Vagina (tissue), 2 donors: ENCODE measurements around the gene AKR7A3.

Experiments
- POLR2AphosphoS5 ChIP-seq, 2 donors: sonication (generic); formaldehyde crosslinking; IDR thresholded peaks; one replicate each; pipeline ENCODE4 v1.9.0; 2017; ENCODE audit warnings: antibody characterized with exemption in 2 of 2, mild to moderate bottlenecking in 2 of 2, low read depth in 1 of 2; ENCODE audit not compliant: insufficient read depth in 1 of 2
- TF ChIP-seq, protein P1 (sequence below), 3 experiments: fragments of 450-650 bp in 2 of 3; fragments of 200-600 bp in 1 of 3; sonication (generic) in 1 of 3; IDR thresholded peaks; one replicate each; pipeline ENCODE4 v1.5.1; 2017 to 2019; ENCODE audit warnings: antibody characterized with exemption in 3 of 3, mild to moderate bottlenecking in 2 of 3, moderate library complexity in 2 of 3

DNA sequence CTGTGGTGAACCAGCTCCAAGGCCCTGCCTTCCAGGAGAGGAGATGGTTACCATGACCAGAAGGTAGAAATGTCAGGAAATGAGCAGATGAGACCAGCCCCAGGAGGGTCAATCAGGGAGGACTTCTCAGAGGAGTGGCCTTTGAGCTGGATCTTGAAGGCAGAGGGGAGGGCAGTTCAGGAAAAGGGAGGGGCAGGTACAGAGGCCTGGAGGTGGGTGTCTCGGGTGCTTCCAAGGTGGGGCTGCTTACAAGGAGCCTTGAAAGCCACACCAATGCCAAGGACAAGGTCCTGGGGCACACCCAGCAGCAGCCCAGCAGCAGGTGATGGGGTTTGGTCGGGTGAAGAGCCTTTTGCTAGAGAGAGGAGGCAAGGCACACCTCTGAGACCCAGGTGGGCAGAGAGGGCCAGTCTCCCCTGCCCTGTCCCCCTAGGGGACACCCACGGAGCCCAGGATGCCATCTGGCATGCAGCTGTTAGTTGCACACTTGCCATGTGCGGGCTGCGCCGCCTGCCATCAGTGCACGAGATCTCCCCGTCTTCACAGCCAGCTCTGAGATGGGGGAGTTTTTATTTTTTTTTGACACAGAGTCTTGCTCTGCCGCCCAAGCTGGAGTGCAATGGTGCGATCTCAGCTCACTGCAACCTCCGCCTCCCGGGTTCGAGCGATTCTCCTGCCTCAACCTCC is 42.0 kb upstream of the AKR7A3 start:
- TF ChIP-seq, protein P1, sequence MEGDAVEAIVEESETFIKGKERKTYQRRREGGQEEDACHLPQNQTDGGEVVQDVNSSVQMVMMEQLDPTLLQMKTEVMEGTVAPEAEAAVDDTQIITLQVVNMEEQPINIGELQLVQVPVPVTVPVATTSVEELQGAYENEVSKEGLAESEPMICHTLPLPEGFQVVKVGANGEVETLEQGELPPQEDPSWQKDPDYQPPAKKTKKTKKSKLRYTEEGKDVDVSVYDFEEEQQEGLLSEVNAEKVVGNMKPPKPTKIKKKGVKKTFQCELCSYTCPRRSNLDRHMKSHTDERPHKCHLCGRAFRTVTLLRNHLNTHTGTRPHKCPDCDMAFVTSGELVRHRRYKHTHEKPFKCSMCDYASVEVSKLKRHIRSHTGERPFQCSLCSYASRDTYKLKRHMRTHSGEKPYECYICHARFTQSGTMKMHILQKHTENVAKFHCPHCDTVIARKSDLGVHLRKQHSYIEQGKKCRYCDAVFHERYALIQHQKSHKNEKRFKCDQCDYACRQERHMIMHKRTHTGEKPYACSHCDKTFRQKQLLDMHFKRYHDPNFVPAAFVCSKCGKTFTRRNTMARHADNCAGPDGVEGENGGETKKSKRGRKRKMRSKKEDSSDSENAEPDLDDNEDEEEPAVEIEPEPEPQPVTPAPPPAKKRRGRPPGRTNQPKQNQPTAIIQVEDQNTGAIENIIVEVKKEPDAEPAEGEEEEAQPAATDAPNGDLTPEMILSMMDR (IDR thresholded peaks at IDR 0.05): no peak
- TF ChIP-seq POLR2AphosphoS5 (IDR thresholded peaks at IDR 0.05; ENCODE audit: insufficient read depth in 1 of 2, low read depth in 1 of 2): no peak
